Measurements from ENCODE around the gene RNF166. TPM values are rescaled to one million over a fixed set of nuclear protein-coding genes. Genes with fewer than 3 reads are reported as not detected.
A peak's percentile ranks its signal among the peaks of the same experiment; 100 is the strongest.

Gene RNF166
- total and polyA plus RNA-seq, 2 of the 13 experiments (the other 11 are each of a cell fraction or from before 2014, with no cell fraction given), result 21.4 to 23.0 TPM

- TF ChIP-seq SP1 (IDR thresholded peaks at IDR 0.05) (no peak), SP1 (CRISPR knock-in tag; IDR thresholded peaks at IDR 0.05) (peak; percentile 30; the same call in 1 of the 2 replicates), ZNF562 (CRISPR knock-in tag; IDR thresholded peaks at IDR 0.05; ENCODE audit: borderline replicate concordance) (no peak), ZFP91 (CRISPR knock-in tag; IDR thresholded peaks at IDR 0.05; ENCODE audit: borderline replicate concordance) (peak; percentile 57; the same call in 1 of the 2 replicates), ZNF605 (CRISPR knock-in tag; IDR thresholded peaks at IDR 0.05) (no peak), ZNF224 (CRISPR knock-in tag; IDR thresholded peaks at IDR 0.05) (no peak), ZNF484 (CRISPR knock-in tag; IDR thresholded peaks at IDR 0.05; ENCODE audit: borderline replicate concordance, low read depth) (no peak), MYPOP (CRISPR knock-in tag; IDR thresholded peaks at IDR 0.05) (no peak; the same call in 1 of the 2 replicates), ATF3 (CRISPR knock-in tag; IDR thresholded peaks at IDR 0.05) (no peak), ZNF281 (CRISPR knock-in tag; IDR thresholded peaks at IDR 0.05; ENCODE audit: borderline replicate concordance) (no peak), ZKSCAN5 (CRISPR knock-in tag; IDR thresholded peaks at IDR 0.05) (no peak; the same call in 1 of the 2 replicates), MYC (CRISPR knock-in tag; IDR thresholded peaks at IDR 0.05; ENCODE audit: borderline replicate concordance) (peak; percentile 59; the same call in 1 of the 2 replicates), MTF2 (CRISPR knock-in tag; IDR thresholded peaks at IDR 0.05; ENCODE audit: borderline replicate concordance) (no peak), ZNF354B (CRISPR knock-in tag; IDR thresholded peaks at IDR 0.05) (no peak), SNAPC4 (CRISPR knock-in tag; IDR thresholded peaks at IDR 0.05) (no peak; the same call in 1 of the 2 replicates), POLR2AphosphoS2 (IDR thresholded peaks at IDR 0.05; ENCODE audit: low read depth, low read length) (no peak), ZNF17 (CRISPR knock-in tag; IDR thresholded peaks at IDR 0.05) (no peak), ZNF124 (CRISPR knock-in tag; IDR thresholded peaks at IDR 0.05) (0 out of 2 replicates have a peak, but pooled peaks have one; percentile 14), DDIT3 (CRISPR knock-in tag; IDR thresholded peaks at IDR 0.05) (no peak)
Measured at GRCh38 chr16:88681084-88681680, 25.0 kb downstream of the RNF166 start (continued).
